WTC11 (cell line): ENCODE measurements around the gene CCDC167. TPM values are rescaled to one million over a fixed set of nuclear protein-coding genes. Genes with fewer than 3 reads are reported as not detected.
A peak's percentile ranks its signal among the peaks of the same experiment; 100 is the strongest.

Source experiments
- ATAC-seq: fragments of 200-7000 bp; cut with Tn5 transposase; 2 replicates; pipeline ENCODE4 v1.10.0; 2021; ENCODE audit warnings: mild to moderate bottlenecking, moderate library complexity
- CTCF ChIA-PET: fragments of 300-600 bp; sonication (Branson Sonifier 250); formaldehyde crosslinking; loops from one replicate; lab custom pipeline; 2021; ENCODE audit warnings: antibody characterized with exemption; lab: Charles Lee
- POLR2A ChIA-PET: fragments of 350-600 bp; sonication (Branson Sonifier 250); formaldehyde crosslinking; loops from one replicate; lab custom pipeline; 2021; ENCODE audit warnings: antibody characterized with exemption; lab: Charles Lee
- DNase-seq: peaks from one replicate; pipeline ENCODE4 v3.0.0; 2021; ENCODE audit warnings: low spot score
- H3K27ac Mint-ChIP-seq: 2 replicates; pipeline ENCODE4 v1.8.0; 2021; ENCODE audit warnings: mixed read lengths
- H3K27me3 Mint-ChIP-seq: 2 replicates; pipeline ENCODE4 v1.8.0; 2021; ENCODE audit warnings: low read depth, mild to moderate bottlenecking, moderate library complexity, mixed read lengths
- H3K36me3 Mint-ChIP-seq: 2 replicates; pipeline ENCODE4 v1.8.0; 2021; ENCODE audit warnings: mixed read lengths
- H3K4me1 Mint-ChIP-seq: 2 replicates; pipeline ENCODE4 v1.8.0; 2022; ENCODE audit warnings: mixed read lengths
- H3K4me3 Mint-ChIP-seq: 2 replicates; pipeline ENCODE4 v1.8.0; 2021; ENCODE audit warnings: mild to moderate bottlenecking, moderate library complexity, mixed read lengths
- H3K9me3 Mint-ChIP-seq: 2 replicates; pipeline ENCODE4 v1.8.0; 2021; ENCODE audit warnings: mixed read lengths
- FOXK1 ChIP-seq: sonication (generic); formaldehyde crosslinking; IDR thresholded peaks from 2 replicates; pipeline ENCODE4 v1.8.0; 2022; ENCODE audit warnings: mild to moderate bottlenecking, moderate library complexity, missing genetic modification reagents
- HMGA2 ChIP-seq: fragments of 250-450 bp; sonication (Bioruptor Pico); IDR thresholded peaks from 2 replicates; pipeline ENCODE4 v1.4.0; 2021; ENCODE audit warnings: mild to moderate bottlenecking, moderate library complexity
- IRF2 ChIP-seq: sonication (generic); formaldehyde crosslinking; IDR thresholded peaks from 2 replicates; pipeline ENCODE4 v1.8.0; 2022; ENCODE audit warnings: low read depth, missing genetic modification reagents, borderline replicate concordance
- MYBL2 ChIP-seq: sonication (generic); formaldehyde crosslinking; IDR thresholded peaks from 2 replicates; pipeline ENCODE4 v1.8.1; 2023; ENCODE audit warnings: mild to moderate bottlenecking, moderate library complexity, missing genetic modification reagents
- NFE2L1 ChIP-seq: sonication (generic); formaldehyde crosslinking; IDR thresholded peaks from 2 replicates; pipeline ENCODE4 v1.8.1; 2023; ENCODE audit warnings: missing genetic modification reagents
- NFYB ChIP-seq: sonication (generic); formaldehyde crosslinking; conservative IDR thresholded peaks from 2 replicates; pipeline ENCODE4 v1.8.0; 2022; ENCODE audit warnings: low read depth, missing genetic modification reagents
- NR2C2 ChIP-seq: sonication (generic); formaldehyde crosslinking; IDR thresholded peaks from 2 replicates; pipeline ENCODE4 v1.8.0; 2022; ENCODE audit warnings: mild to moderate bottlenecking, missing genetic modification reagents
- NR3C1 ChIP-seq: sonication (generic); formaldehyde crosslinking; conservative IDR thresholded peaks from 2 replicates; pipeline ENCODE4 v1.8.1; 2023; ENCODE audit warnings: low read depth, mild to moderate bottlenecking, missing genetic modification reagents
- RELA ChIP-seq: sonication (generic); formaldehyde crosslinking; IDR thresholded peaks from 2 replicates; pipeline ENCODE4 v1.8.1; 2022; ENCODE audit warnings: missing genetic modification reagents, mild to moderate bottlenecking, borderline replicate concordance
- SMAD4 ChIP-seq: sonication (generic); formaldehyde crosslinking; IDR thresholded peaks from 2 replicates; pipeline ENCODE4 v1.8.0; 2022; ENCODE audit warnings: mild to moderate bottlenecking, missing genetic modification reagents
- SP1 ChIP-seq: sonication (generic); formaldehyde crosslinking; conservative IDR thresholded peaks from 2 replicates; pipeline ENCODE4 v1.8.1; 2022; ENCODE audit warnings: missing genetic modification reagents
- STAT6 ChIP-seq: sonication (generic); formaldehyde crosslinking; conservative IDR thresholded peaks from 2 replicates; pipeline ENCODE4 v1.8.1; 2023; ENCODE audit warnings: mild to moderate bottlenecking, low read depth, missing genetic modification reagents, moderate library complexity
- ZNF281 ChIP-seq: sonication (generic); formaldehyde crosslinking; IDR thresholded peaks from 2 replicates; pipeline ENCODE4 v1.8.0; 2023; ENCODE audit warnings: mild to moderate bottlenecking, missing genetic modification reagents
- ZNF396 ChIP-seq: fragments of 250-450 bp; sonication (Bioruptor Pico); IDR thresholded peaks from 2 replicates; pipeline ENCODE4 v1.8.0; 2021; ENCODE audit warnings: mild to moderate bottlenecking, moderate library complexity, borderline replicate concordance
- ZNF532 ChIP-seq: fragments of 250-450 bp; sonication (Bioruptor Pico); IDR thresholded peaks from 2 replicates; pipeline ENCODE4 v1.9.0; 2021; ENCODE audit warnings: mild to moderate bottlenecking, borderline replicate concordance
- ZNF671 ChIP-seq: fragments of 250-450 bp; sonication (Bioruptor Pico); IDR thresholded peaks from 2 replicates; pipeline ENCODE4 v1.8.0; 2021; ENCODE audit warnings: mild to moderate bottlenecking
- total RNA-seq: library from RNA; stranded (reverse); gene quantifications from 3 replicates; pipeline ENCODE4 v1.2.3, GENCODE V29; 2021
- TF ChIP-seq, protein P1 (sequence below): sonication (generic); formaldehyde crosslinking; IDR thresholded peaks from 2 replicates; pipeline ENCODE4 v1.8.0; 2022; ENCODE audit warnings: mild to moderate bottlenecking, missing genetic modification reagents
- TF ChIP-seq, protein P2 (sequence below): sonication (generic); formaldehyde crosslinking; IDR thresholded peaks from 2 replicates; pipeline ENCODE4 v1.8.1; 2023; ENCODE audit warnings: mild to moderate bottlenecking, missing genetic modification reagents, borderline replicate concordance
- TF ChIP-seq, protein P3 (sequence below): sonication (generic); formaldehyde crosslinking; IDR thresholded peaks from 2 replicates; pipeline ENCODE4 v1.8.1; 2023; ENCODE audit warnings: mild to moderate bottlenecking, missing genetic modification reagents, moderate library complexity

CCDC167 gene
- total RNA-seq, 1 experiment from 2014 or later: 19.1 TPM

GRCh38 chr6:37483252-37483901, 16.3 kb downstream of the CCDC167 start (continued):
- no peak for TF ChIP-seq ZNF281 (CRISPR knock-in tag)
- TF ChIP-seq STAT6 (CRISPR knock-in tag): no peak
- TF ChIP-seq, all 79 proteins: peak for 0

DNA sequence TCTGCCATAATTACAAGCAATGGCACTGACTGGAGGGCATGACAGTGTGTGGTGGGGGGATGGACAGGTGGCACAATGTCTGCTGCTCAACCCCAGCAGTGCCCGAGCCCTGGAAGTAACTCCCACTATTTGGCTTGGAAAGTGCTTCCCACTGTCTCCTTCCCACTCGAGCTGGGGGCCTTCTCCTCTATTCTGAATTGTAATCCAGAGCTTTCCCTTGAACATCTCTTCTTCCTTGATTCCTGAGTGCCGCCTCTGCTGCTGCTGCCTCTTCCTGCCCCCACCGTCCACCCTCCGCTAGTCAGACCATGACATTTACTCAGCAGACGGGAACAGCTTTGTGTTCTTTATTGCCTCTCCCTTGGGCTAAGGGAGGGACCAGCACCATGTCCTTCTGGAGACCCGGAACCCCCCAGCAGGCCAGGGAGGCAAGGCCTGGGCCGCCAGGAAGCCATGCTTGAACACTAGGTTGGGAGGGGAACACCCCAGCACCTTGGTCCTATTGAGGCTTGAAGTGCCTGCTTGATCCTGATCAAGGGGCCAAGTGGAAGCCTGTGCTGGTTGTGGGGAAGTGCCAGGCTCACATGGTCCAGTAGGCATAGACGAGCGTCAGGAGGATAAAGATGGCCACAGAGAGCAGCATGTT, 17.0 kb downstream of the CCDC167 start:
- H3K27me3 Mint-ChIP-seq: no peaks in the 10 kb centered on the region
- no peak for DNase-seq
- peaks cover 8% of the 10 kb centered on the region; the same call in 1 of the 2 replicates for H3K36me3 Mint-ChIP-seq
- POLR2A ChIA-PET: no interaction called here
- no peak for ATAC-seq
- peak overlapping the region; percentile 3; the same call in 1 of the 2 replicates for H3K27ac Mint-ChIP-seq
- H3K4me3 Mint-ChIP-seq: no peak overlapping the region
- peaks cover 18% of the 10 kb centered on the region for H3K4me1 Mint-ChIP-seq
- CTCF ChIA-PET: no interaction called here
- TF ChIP-seq NR3C1 (no peak), RELA (CRISPR knock-in tag) (no peak), ZNF671 (CRISPR knock-in tag) (no peak), SP1 (CRISPR knock-in tag) (no peak), ZNF532 (no peak), SMAD4 (CRISPR knock-in tag) (no peak), NR2C2 (no peak), MYBL2 (CRISPR knock-in tag) (no peak), NFYB (no peak), IRF2 (CRISPR knock-in tag) (no peak), FOXK1 (CRISPR knock-in tag) (no peak), HMGA2 (no peak), NFE2L1 (no peak), ZNF396 (CRISPR knock-in tag) (no peak)
- TF ChIP-seq, protein P1, sequence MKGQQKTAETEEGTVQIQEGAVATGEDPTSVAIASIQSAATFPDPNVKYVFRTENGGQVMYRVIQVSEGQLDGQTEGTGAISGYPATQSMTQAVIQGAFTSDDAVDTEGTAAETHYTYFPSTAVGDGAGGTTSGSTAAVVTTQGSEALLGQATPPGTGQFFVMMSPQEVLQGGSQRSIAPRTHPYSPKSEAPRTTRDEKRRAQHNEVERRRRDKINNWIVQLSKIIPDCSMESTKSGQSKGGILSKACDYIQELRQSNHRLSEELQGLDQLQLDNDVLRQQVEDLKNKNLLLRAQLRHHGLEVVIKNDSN (CRISPR knock-in tag): no peak
- TF ChIP-seq, protein P2, sequence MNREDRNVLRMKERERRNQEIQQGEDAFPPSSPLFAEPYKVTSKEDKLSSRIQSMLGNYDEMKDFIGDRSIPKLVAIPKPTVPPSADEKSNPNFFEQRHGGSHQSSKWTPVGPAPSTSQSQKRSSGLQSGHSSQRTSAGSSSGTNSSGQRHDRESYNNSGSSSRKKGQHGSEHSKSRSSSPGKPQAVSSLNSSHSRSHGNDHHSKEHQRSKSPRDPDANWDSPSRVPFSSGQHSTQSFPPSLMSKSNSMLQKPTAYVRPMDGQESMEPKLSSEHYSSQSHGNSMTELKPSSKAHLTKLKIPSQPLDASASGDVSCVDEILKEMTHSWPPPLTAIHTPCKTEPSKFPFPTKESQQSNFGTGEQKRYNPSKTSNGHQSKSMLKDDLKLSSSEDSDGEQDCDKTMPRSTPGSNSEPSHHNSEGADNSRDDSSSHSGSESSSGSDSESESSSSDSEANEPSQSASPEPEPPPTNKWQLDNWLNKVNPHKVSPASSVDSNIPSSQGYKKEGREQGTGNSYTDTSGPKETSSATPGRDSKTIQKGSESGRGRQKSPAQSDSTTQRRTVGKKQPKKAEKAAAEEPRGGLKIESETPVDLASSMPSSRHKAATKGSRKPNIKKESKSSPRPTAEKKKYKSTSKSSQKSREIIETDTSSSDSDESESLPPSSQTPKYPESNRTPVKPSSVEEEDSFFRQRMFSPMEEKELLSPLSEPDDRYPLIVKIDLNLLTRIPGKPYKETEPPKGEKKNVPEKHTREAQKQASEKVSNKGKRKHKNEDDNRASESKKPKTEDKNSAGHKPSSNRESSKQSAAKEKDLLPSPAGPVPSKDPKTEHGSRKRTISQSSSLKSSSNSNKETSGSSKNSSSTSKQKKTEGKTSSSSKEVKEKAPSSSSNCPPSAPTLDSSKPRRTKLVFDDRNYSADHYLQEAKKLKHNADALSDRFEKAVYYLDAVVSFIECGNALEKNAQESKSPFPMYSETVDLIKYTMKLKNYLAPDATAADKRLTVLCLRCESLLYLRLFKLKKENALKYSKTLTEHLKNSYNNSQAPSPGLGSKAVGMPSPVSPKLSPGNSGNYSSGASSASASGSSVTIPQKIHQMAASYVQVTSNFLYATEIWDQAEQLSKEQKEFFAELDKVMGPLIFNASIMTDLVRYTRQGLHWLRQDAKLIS: no peak
- TF ChIP-seq, protein P3, sequence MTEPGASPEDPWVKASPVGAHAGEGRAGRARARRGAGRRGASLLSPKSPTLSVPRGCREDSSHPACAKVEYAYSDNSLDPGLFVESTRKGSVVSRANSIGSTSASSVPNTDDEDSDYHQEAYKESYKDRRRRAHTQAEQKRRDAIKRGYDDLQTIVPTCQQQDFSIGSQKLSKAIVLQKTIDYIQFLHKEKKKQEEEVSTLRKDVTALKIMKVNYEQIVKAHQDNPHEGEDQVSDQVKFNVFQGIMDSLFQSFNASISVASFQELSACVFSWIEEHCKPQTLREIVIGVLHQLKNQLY (CRISPR knock-in tag): no peak
- no peaks in the 10 kb centered on the region for H3K9me3 Mint-ChIP-seq
